GM23338 (cell line): ENCODE data around the gene LMO7. TPM values are rescaled to one million over a fixed set of nuclear protein-coding genes. Genes with fewer than 3 reads are reported as not detected.
"Not testable (repeated sequence)": the region's sequence is repeated elsewhere in the genome, so short reads cannot be mapped to it uniquely, and the experiment has no call there.

Experiments
- ATAC-seq: fragments of 200-7000 bp; cut with Tn5 transposase; 3 replicates; pipeline ENCODE4 v1.9.1; 2020
- DNase-seq: peaks from one replicate; pipeline ENCODE4 v3.0.0-alpha.2; 2015; ENCODE audit warnings: low spot score
- H2AFZ ChIP-seq: fragments of 200-600 bp; sonication (generic); 2 replicates; pipeline ENCODE4 v1.8.0; 2016; ENCODE audit warnings: antibody characterized with exemption, mild to moderate bottlenecking, moderate library complexity
- H3F3A ChIP-seq: fragments of 200-600 bp; sonication (generic); replicated peaks from 2 replicates; pipeline ENCODE4 v1.8.0; 2017; ENCODE audit warnings: antibody characterized with exemption, mixed run types, low read depth
- H3K27ac ChIP-seq: fragments of 200-600 bp; sonication (generic); 2 replicates; pipeline ENCODE4 v1.6.1; 2016; ENCODE audit warnings: low read depth
- H3K27me3 ChIP-seq: fragments of 200-600 bp; sonication (generic); 2 replicates; pipeline ENCODE4 v1.8.0; 2016; ENCODE audit warnings: mild to moderate bottlenecking, mixed run types, moderate library complexity; ENCODE audit not compliant: insufficient read depth
- H3K36me3 ChIP-seq: fragments of 200-600 bp; sonication (generic); 2 replicates; pipeline ENCODE4 v1.8.0; 2016; ENCODE audit warnings: mild to moderate bottlenecking; ENCODE audit not compliant: insufficient read depth
- H3K4me1 ChIP-seq: fragments of 200-600 bp; sonication (generic); 2 replicates; pipeline ENCODE4 v1.8.0; 2016; ENCODE audit warnings: mild to moderate bottlenecking, moderate library complexity; ENCODE audit not compliant: insufficient read depth
- H3K4me2 ChIP-seq: fragments of 200-600 bp; sonication (generic); 2 replicates; pipeline ENCODE4 v1.7.1; 2017; ENCODE audit warnings: mixed run types
- H3K4me3 ChIP-seq: fragments of 200-600 bp; sonication (generic); 2 replicates; pipeline ENCODE4 v1.6.1; 2016; ENCODE audit warnings: mixed run types
- H3K79me2 ChIP-seq: fragments of 200-600 bp; sonication (generic); replicated peaks from 2 replicates; pipeline ENCODE4 v1.8.0; 2017; ENCODE audit warnings: mild to moderate bottlenecking; ENCODE audit not compliant: insufficient read depth
- H3K9me2 ChIP-seq: fragments of 200-600 bp; sonication (generic); 2 replicates; pipeline ENCODE4 v1.8.0; 2017; ENCODE audit not compliant: insufficient read depth
- H4K20me1 ChIP-seq: fragments of 200-600 bp; sonication (generic); replicated peaks from 2 replicates; pipeline ENCODE4 v1.8.0; 2017; ENCODE audit warnings: mild to moderate bottlenecking; ENCODE audit not compliant: insufficient read depth
- H3K27ac Mint-ChIP-seq: 2 replicates; pipeline ENCODE4 v1.8.0; 2020; ENCODE audit warnings: inconsistent platforms, mild to moderate bottlenecking, moderate library complexity, mixed read lengths
- H3K27me3 Mint-ChIP-seq: 3 replicates; pipeline ENCODE4 v1.8.0; 2022; ENCODE audit warnings: low read depth, mild to moderate bottlenecking, moderate library complexity, mixed read lengths, inconsistent platforms; ENCODE audit not compliant: insufficient read depth, poor library complexity
- H3K36me3 Mint-ChIP-seq: 3 replicates; pipeline ENCODE4 v1.8.0; 2021; ENCODE audit warnings: low read depth, mild to moderate bottlenecking, inconsistent platforms, moderate library complexity, mixed read lengths
- H3K4me1 Mint-ChIP-seq: 3 replicates; pipeline ENCODE4 v1.8.0; 2020; ENCODE audit warnings: mild to moderate bottlenecking, inconsistent platforms, mixed read lengths
- H3K4me3 Mint-ChIP-seq: 3 replicates; pipeline ENCODE4 v1.8.0; 2021; ENCODE audit warnings: moderate library complexity, mild to moderate bottlenecking, inconsistent platforms, mixed read lengths
- H3K9me3 Mint-ChIP-seq: 3 replicates; pipeline ENCODE4 v1.8.0; 2020; ENCODE audit warnings: moderate library complexity, mild to moderate bottlenecking, inconsistent platforms, mixed read lengths
- CREB1 ChIP-seq: fragments of 250-450 bp; sonication (Bioruptor Pico); IDR thresholded peaks from 2 replicates; pipeline ENCODE4 v1.5.0; 2020; ENCODE audit warnings: low read depth, mild to moderate bottlenecking, moderate library complexity
- CTCF ChIP-seq, 2 experiments: fragments of 200-600 bp in 1 of 2; sonication (generic) in 1 of 2; conservative IDR thresholded peaks; 2 replicates each; pipeline versions ENCODE4 v1.5.1 to v1.6.1; 2016 to 2017; ENCODE audit warnings: antibody characterized with exemption in 2 of 2, low read depth in 2 of 2, mild to moderate bottlenecking in 2 of 2, moderate library complexity in 1 of 2
- EZH2 ChIP-seq: fragments of 200-600 bp; sonication (generic); IDR thresholded peaks from one replicate; pipeline ENCODE4 v1.8.0; 2017; ENCODE audit warnings: antibody characterized with exemption, mild to moderate bottlenecking, low read depth; ENCODE audit not compliant: unreplicated experiment
- EZH2phosphoT487 ChIP-seq: fragments of 200-600 bp; sonication (generic); IDR thresholded peaks from one replicate; pipeline ENCODE4 v1.8.1; 2018; ENCODE audit warnings: antibody characterized with exemption; ENCODE audit not compliant: unreplicated experiment
- JUNB ChIP-seq: IDR thresholded peaks from one replicate; pipeline ENCODE4 v1.6.1; 2016; ENCODE audit warnings: antibody characterized with exemption; ENCODE audit not compliant: unreplicated experiment
- NANOG ChIP-seq: IDR thresholded peaks from 2 replicates; pipeline ENCODE4 v1.6.1; 2016; ENCODE audit warnings: antibody characterized with exemption, borderline replicate concordance
- POLR2AphosphoS5 ChIP-seq: IDR thresholded peaks from 2 replicates; pipeline ENCODE4 v1.6.1; 2016; ENCODE audit warnings: antibody characterized with exemption, low read depth
- REST ChIP-seq: IDR thresholded peaks from one replicate; pipeline ENCODE4 v1.6.1; 2018; ENCODE audit warnings: antibody characterized with exemption; ENCODE audit not compliant: unreplicated experiment
- STAT1 ChIP-seq: IDR thresholded peaks from one replicate; pipeline ENCODE4 v1.6.1; 2016; ENCODE audit warnings: antibody characterized with exemption; ENCODE audit not compliant: unreplicated experiment
- ZNF114 ChIP-seq: fragments of 250-450 bp; sonication (Bioruptor Pico); IDR thresholded peaks from 2 replicates; pipeline ENCODE4 v1.5.0; 2020; ENCODE audit warnings: mild to moderate bottlenecking, moderate library complexity
- ZNF462 ChIP-seq: fragments of 250-450 bp; sonication (Bioruptor Pico); IDR thresholded peaks from 2 replicates; pipeline ENCODE4 v1.5.0; 2020; ENCODE audit warnings: mild to moderate bottlenecking, moderate library complexity
- polyA plus RNA-seq: library from polyadenylated mRNA; unstranded; fragments of >200 nt; fragmentation: Nextera tagmentation; extraction: Ambion mirVana; gene quantifications from 2 replicates; pipeline ENCODE4 v1.2.1, GENCODE V29; 2016
- total RNA-seq: library from RNA; depleted of rRNA; stranded (reverse); fragments of >200 nt; shearing (Covaris generic); gene quantifications from 2 replicates; pipeline ENCODE4 v1.2.3, GENCODE V29; 2014

Gene LMO7
- total and polyA plus RNA-seq, 2 experiments from 2014 or later: 22.3 to 26.9 TPM

DNA sequence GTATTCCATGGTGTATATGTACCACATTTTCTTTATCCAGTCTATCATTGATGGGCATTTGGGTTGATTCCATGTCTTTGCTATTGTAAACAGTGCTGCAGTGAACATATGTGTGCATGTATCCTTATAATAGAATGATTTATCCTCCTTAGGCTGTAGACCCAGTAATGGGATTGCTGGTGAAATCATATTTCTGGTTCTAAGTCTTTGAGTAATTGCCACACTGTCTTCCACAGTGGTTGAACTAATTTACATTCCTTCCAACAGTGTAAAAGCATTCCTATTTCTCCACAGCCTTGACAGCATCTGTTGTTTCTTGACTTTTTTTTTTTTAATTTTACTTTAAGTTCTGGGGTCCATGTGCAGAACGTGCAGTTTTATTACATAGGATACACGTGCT lies 44.1 kb downstream of the LMO7 start:
- not testable (repeated sequence) for H4K20me1 ChIP-seq, H3K27me3 Mint-ChIP-seq, H3K27ac ChIP-seq, H3K27me3 ChIP-seq, H3K36me3 Mint-ChIP-seq, H3K9me3 Mint-ChIP-seq, H3K9me2 ChIP-seq, H2AFZ ChIP-seq, H3K36me3 ChIP-seq, H3K4me2 ChIP-seq, H3K4me3 ChIP-seq, ATAC-seq, H3K4me3 Mint-ChIP-seq, H3K27ac Mint-ChIP-seq, DNase-seq, H3F3A ChIP-seq, H3K79me2 ChIP-seq
- H3K4me1 ChIP-seq: peaks cover 32% of the 10 kb centered on the region
- peaks cover 23% of the 10 kb centered on the region for H3K4me1 Mint-ChIP-seq

DNA sequence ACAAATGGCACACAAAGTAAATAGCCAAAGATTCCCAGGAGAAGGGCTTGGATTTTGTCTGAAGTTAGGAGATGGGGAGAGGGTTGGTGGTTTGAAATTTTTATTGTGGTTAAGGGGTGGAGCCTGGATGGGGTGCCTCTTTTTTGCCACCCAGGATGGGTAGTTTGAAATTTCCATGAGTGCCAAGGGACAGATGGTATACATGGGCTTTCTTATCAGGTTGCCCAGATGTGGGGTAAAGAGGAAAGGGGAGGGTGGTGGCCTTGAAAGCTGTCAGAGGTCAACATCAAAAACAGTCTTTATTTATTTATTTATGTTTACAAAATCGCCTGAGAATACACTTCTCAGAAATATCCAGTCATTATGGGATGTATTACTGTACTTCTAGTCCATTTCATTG lies 46.2 kb downstream of the LMO7 start:
- peaks cover 18% of the 10 kb centered on the region for H3K4me1 ChIP-seq
- no peak overlapping the region for H3K4me3 Mint-ChIP-seq
- no peak overlapping the region for H3K4me2 ChIP-seq
- H3K4me3 ChIP-seq: no peak overlapping the region
- H3K27ac Mint-ChIP-seq: no peak overlapping the region
- peaks cover 4% of the 10 kb centered on the region for H3K36me3 Mint-ChIP-seq
- H3K79me2 ChIP-seq: no peaks in the 10 kb centered on the region
- H3K27me3 Mint-ChIP-seq: no peaks in the 10 kb centered on the region
- H3F3A ChIP-seq: no peaks in the 10 kb centered on the region
- peaks cover 4% of the 10 kb centered on the region; the same call in 2 of the 3 replicates for H3K9me3 Mint-ChIP-seq
- H3K36me3 ChIP-seq: no peaks in the 10 kb centered on the region
- no peaks in the 10 kb centered on the region for H4K20me1 ChIP-seq
- no peaks in the 10 kb centered on the region for H3K27me3 ChIP-seq
- no peak overlapping the region for H2AFZ ChIP-seq
- H3K9me2 ChIP-seq: no peaks in the 10 kb centered on the region
- ATAC-seq: no peak
- DNase-seq: no peak
- no peak overlapping the region for H3K27ac ChIP-seq
- peaks cover 13% of the 10 kb centered on the region for H3K4me1 Mint-ChIP-seq
- TF ChIP-seq ZNF114 (CRISPR knock-in tag) (no peak), EZH2 (no peak), POLR2AphosphoS5 (no peak), EZH2phosphoT487 (no peak), NANOG (no peak), STAT1 (no peak), CTCF (conservative IDR thresholded peaks at IDR 0.05; ENCODE audit: low read depth in 2 of 2) (no peak), REST (no peak), JUNB (no peak), CREB1 (CRISPR knock-in tag) (no peak), ZNF462 (CRISPR knock-in tag) (no peak)
